ENCODE results near the gene TAF7L. TPM values are rescaled to one million over a fixed set of nuclear protein-coding genes. Genes with fewer than 3 reads are reported as not detected.

The TAF7L gene
- total RNA-seq, 1 experiment from 2014 or later = 0.22 TPM

GRCh38 chrX:101223226-101223625 is 67.9 kb downstream of the TAF7L start:
- H3K9ac ChIP-seq (ENCODE audit: low read length) = no peak overlapping the region
- H2AFZ ChIP-seq (ENCODE audit: low read depth, low read length, poor library complexity, severe bottlenecking) = no peak overlapping the region
- ChIA-PET RAD21 (ENCODE audit: low non-redundant PET in 1 of 2, low total read pairs in 2 of 2, uncharacterized antibody in 2 of 2, unreplicated experiment in 2 of 2) (no interaction called here), CTCF (no interaction called here), POLR2A (no interaction called here)
- no peak overlapping the region for H3K27ac ChIP-seq (ENCODE audit: low read depth, low read length)
- H3K4me2 ChIP-seq (ENCODE audit: low read length) = no peak overlapping the region
- no TSS peak for BruUV-seq (replicated peaks)
- no peaks in the 10 kb centered on the region for H3K9me3 ChIP-seq (ENCODE audit: control insufficient read depth in 1 of 2, insufficient read depth in 1 of 2, low read depth in 1 of 2, low read length in 2 of 2)
- no peaks in the 10 kb centered on the region for H3K36me3 ChIP-seq (ENCODE audit: control insufficient read depth in 1 of 2, insufficient read depth in 2 of 2, low read length in 2 of 2)
- no peak for TF ChIP-seq EZH2 (IDR thresholded peaks at IDR 0.05)
- TF ChIP-seq CEBPB (IDR thresholded peaks at IDR 0.05; ENCODE audit: low read depth) = no peak
- no peak for TF ChIP-seq SP1 (IDR thresholded peaks at IDR 0.05; ENCODE audit: low read depth)
- ATAC-seq (no peak), DNase-seq (ENCODE audit: low read depth, low spot score) (no peak)
- no peaks in the 10 kb centered on the region for H3K4me1 ChIP-seq (ENCODE audit: control insufficient read depth in 1 of 2, insufficient read depth in 2 of 2, low read length in 2 of 2)
- H4K20me1 ChIP-seq (ENCODE audit: insufficient read depth) = no peaks in the 10 kb centered on the region
- H3K4me3 ChIP-seq (replicated peaks in 1 of 2; ENCODE audit: low read depth in 1 of 2, low read length in 2 of 2) = no peak overlapping the region
- H3K9me2 ChIP-seq (ENCODE audit: insufficient read depth) = no peaks in the 10 kb centered on the region
- no peaks in the 10 kb centered on the region for H3K79me2 ChIP-seq (ENCODE audit: insufficient read depth, low read length)
- no peaks in the 10 kb centered on the region for H3K27me3 ChIP-seq (ENCODE audit: insufficient read depth, low read length)
- intact Hi-C loops (cut with micrococcal nuclease) = no loop called here

- no TSS peak for BruUV-seq (replicated peaks)
- H3K9me2 ChIP-seq (ENCODE audit: insufficient read depth) = no peaks in the 10 kb centered on the region
- no peaks in the 10 kb centered on the region for H3K79me2 ChIP-seq (ENCODE audit: insufficient read depth, low read length)
- H2AFZ ChIP-seq (ENCODE audit: low read depth, low read length, poor library complexity, severe bottlenecking) = no peak overlapping the region
- H3K4me3 ChIP-seq (replicated peaks in 1 of 2; ENCODE audit: low read depth in 1 of 2, low read length in 2 of 2) = no peak overlapping the region
- H4K20me1 ChIP-seq (ENCODE audit: insufficient read depth) = no peaks in the 10 kb centered on the region
- POLR2A ChIA-PET = no interaction called here
- intact Hi-C loops (cut with micrococcal nuclease) = no loop called here
- no peaks in the 10 kb centered on the region for H3K4me1 ChIP-seq (ENCODE audit: control insufficient read depth in 1 of 2, insufficient read depth in 2 of 2, low read length in 2 of 2)
- RAD21 ChIA-PET (ENCODE audit: low non-redundant PET in 1 of 2, low total read pairs in 2 of 2, uncharacterized antibody in 2 of 2, unreplicated experiment in 2 of 2) = no interaction called here
- H3K27me3 ChIP-seq (ENCODE audit: insufficient read depth, low read length) = no peaks in the 10 kb centered on the region
- TF ChIP-seq POLR2A (IDR thresholded peaks at IDR 0.05; ENCODE audit: borderline replicate concordance, extremely low read depth, insufficient read depth, insufficient read length) (no peak), TCF7L2 (IDR thresholded peaks at IDR 0.05; ENCODE audit: borderline replicate concordance, extremely low read depth, insufficient read depth, insufficient read length) (no peak), YY1 (IDR thresholded peaks at IDR 0.05; ENCODE audit: extremely low read depth, insufficient replicate concordance, low read depth, low read length) (no peak), CTCF (IDR thresholded peaks at IDR 0.05 in 2 of 3, conservative IDR thresholded peaks at IDR 0.05 in 1 of 3; ENCODE audit: borderline replicate concordance in 1 of 3, insufficient read depth in 1 of 3, low read depth in 2 of 3, low read length in 2 of 3) (no peak), SRF (IDR thresholded peaks at IDR 0.05; ENCODE audit: low read depth) (no peak), CBX3 (IDR thresholded peaks at IDR 0.05; ENCODE audit: low read depth) (no peak)
- no peak for DNase-seq (ENCODE audit: low read depth, low spot score)
- CTCF ChIA-PET = no interaction called here
- no peaks in the 10 kb centered on the region for H3K36me3 ChIP-seq (ENCODE audit: control insufficient read depth in 1 of 2, insufficient read depth in 2 of 2, low read length in 2 of 2)
- no peak overlapping the region for H3K4me2 ChIP-seq (ENCODE audit: low read length)
- ATAC-seq = no peak
- H3K27ac ChIP-seq (ENCODE audit: low read depth, low read length) = no peak overlapping the region
- H3K9ac ChIP-seq (ENCODE audit: low read length) = no peak overlapping the region
- H3K9me3 ChIP-seq (ENCODE audit: control insufficient read depth in 1 of 2, insufficient read depth in 1 of 2, low read depth in 1 of 2, low read length in 2 of 2) = no peaks in the 10 kb centered on the region
Measured at GRCh38 chrX:101220662-101221260, 70.4 kb downstream of the TAF7L start.
